HPDE6-E6E7 (cell line): ENCODE results near the gene C12orf60.
"Not testable (repeated sequence)": the region's sequence is repeated elsewhere in the genome, so short reads cannot be mapped to it uniquely, and the experiment has no call there.

Source experiments
- DNase-seq: peaks from one replicate; pipeline ENCODE4 v3.0.0; 2011; ENCODE audit warnings: missing footprints; ENCODE audit errors: extremely low spot score

Gene C12orf60

GRCh38 chr12:14803011-14803829 lies at the start of gene C12orf60, which contains the start of gene WBP11:
C12orf60 (plus strand) TSS chr12:14803670; CDS start chr12:14822936, 19,266 bp downstream.
WBP11 (minus strand) TSS chr12:14803478; CDS start chr12:14801383, 2,095 bp downstream.
- DNase-seq: peak; percentile 99

- DNase-seq: no peak
These were observed 46.9 kb upstream of the C12orf60 start for GRCh38 chr12:14756334-14757143.

- DNase-seq: not testable (repeated sequence)
These were observed 43.7 kb upstream of the C12orf60 start for GRCh38 chr12:14759711-14760280.

GRCh38 chr12:14765398-14765797 lies 38.1 kb upstream of the C12orf60 start:
- DNase-seq: no peak

- DNase-seq: not testable (repeated sequence)
These were observed 37.5 kb upstream of the C12orf60 start for GRCh38 chr12:14766020-14766419.

GRCh38 chr12:14766649-14767215 lies 36.7 kb upstream of the C12orf60 start:
- DNase-seq: no peak

GRCh38 chr12:14767617-14768016 lies 35.9 kb upstream of the C12orf60 start:
- DNase-seq: no peak

- DNase-seq: no peak
These were observed 34.6 kb upstream of the C12orf60 start for GRCh38 chr12:14768823-14769405.

GRCh38 chr12:14769466-14769968 lies 34.0 kb upstream of the C12orf60 start:
- no peak for DNase-seq

- DNase-seq: no peak
These were observed 33.4 kb upstream of the C12orf60 start for GRCh38 chr12:14769969-14770495.

- peak; percentile 63 for DNase-seq
These were observed 32.7 kb upstream of the C12orf60 start for GRCh38 chr12:14770496-14771461.

GRCh38 chr12:14771651-14772137 lies 31.8 kb upstream of the C12orf60 start:
- no peak for DNase-seq

GRCh38 chr12:14772946-14773345 lies 30.5 kb upstream of the C12orf60 start:
- DNase-seq: no peak

GRCh38 chr12:14773685-14774073 lies 29.8 kb upstream of the C12orf60 start:
- DNase-seq: no peak

- DNase-seq: peak; percentile 90
These were observed 29.2 kb upstream of the C12orf60 start for GRCh38 chr12:14774074-14774905.

GRCh38 chr12:14774906-14775635 lies 28.4 kb upstream of the C12orf60 start:
- no peak for DNase-seq

- DNase-seq: no peak
These were observed 27.9 kb upstream of the C12orf60 start for GRCh38 chr12:14775636-14775980.
